NCI-H146 treated with DMSO at 0.1 percent for 48 hours (cell line): ENCODE measurements around the gene MAGI1.

Experiments
- DNase-seq: peaks from one replicate; lab custom pipeline; 2025; ENCODE audit not compliant: unreplicated experiment; lab: John Stamatoyannopoulos, UW

MAGI1 gene

GRCh38 chr3:65605876-65606432, 432.8 kb downstream of the MAGI1 start:
- DNase-seq: no peak

- DNase-seq: no peak
Observed at GRCh38 chr3:65604863-65605526, 433.7 kb downstream of the MAGI1 start.

GRCh38 chr3:65603631-65604030, 435.1 kb downstream of the MAGI1 start:
- DNase-seq: no peak

- DNase-seq: no peak
Observed at GRCh38 chr3:65600888-65601287, 437.8 kb downstream of the MAGI1 start.

- DNase-seq: no peak
Observed at GRCh38 chr3:65597952-65598413, 440.7 kb downstream of the MAGI1 start.

- peak; percentile 29 for DNase-seq
Observed at GRCh38 chr3:65597226-65597951, 441.3 kb downstream of the MAGI1 start.

GRCh38 chr3:65596571-65597225, 442.0 kb downstream of the MAGI1 start:
- DNase-seq: peak; percentile 29

- no peak for DNase-seq
Observed at GRCh38 chr3:65596029-65596300, 442.8 kb downstream of the MAGI1 start.

GRCh38 chr3:65595222-65596028, 443.3 kb downstream of the MAGI1 start:
- DNase-seq: no peak

GRCh38 chr3:65593780-65594752, 444.7 kb downstream of the MAGI1 start:
- no peak for DNase-seq

GRCh38 chr3:65591313-65591712, 447.4 kb downstream of the MAGI1 start:
- no peak for DNase-seq

GRCh38 chr3:65588884-65589283, 449.8 kb downstream of the MAGI1 start:
- DNase-seq: no peak

- no peak for DNase-seq
Observed at GRCh38 chr3:65587650-65588439, 450.9 kb downstream of the MAGI1 start.

GRCh38 chr3:65584913-65585312, 453.8 kb downstream of the MAGI1 start:
- DNase-seq: no peak

GRCh38 chr3:65584002-65584401, 454.7 kb downstream of the MAGI1 start:
- no peak for DNase-seq

GRCh38 chr3:65583188-65583587, 455.5 kb downstream of the MAGI1 start:
- DNase-seq: no peak

GRCh38 chr3:65582012-65582717, 456.6 kb downstream of the MAGI1 start:
- no peak for DNase-seq

GRCh38 chr3:65581313-65581712, 457.4 kb downstream of the MAGI1 start:
- DNase-seq: no peak

GRCh38 chr3:65578861-65579260, 459.9 kb downstream of the MAGI1 start:
- no peak for DNase-seq
